Pancreas (tissue), 10 donors: ENCODE results near the gene SCMH1. TPM values are rescaled to one million over a fixed set of nuclear protein-coding genes. Genes with fewer than 3 reads are reported as not detected.
"Not testable (repeated sequence)": the region's sequence is repeated elsewhere in the genome, so short reads cannot be mapped to it uniquely, and the experiment has no call there.

ENCODE experiments used
- ATAC-seq, 4 donors: fragments of 200-7000 bp; cut with Tn5 transposase; one replicate each; pipeline versions ENCODE4 v1.8.0 to v1.9.1; 2020; ENCODE audit warnings: mild to moderate bottlenecking in 4 of 4, moderate library complexity in 4 of 4
- DNase-seq, 6 donors: peaks; one replicate each; pipeline ENCODE4 v3.0.0-alpha.2; 2020
- FAIRE-seq: peaks from 2 replicates; lab custom pipeline; 2012; peaks lifted over from hg19 to GRCh38; lab: Jason Lieb, UNC
- H3K27ac ChIP-seq, 4 donors: fragments of 200-600 bp; sonication (generic); 1 replicate in 3 of 4; 2 replicates in 1 of 4; pipeline versions ENCODE4 v1.5.0 to v1.8.0; 2020
- H3K27me3 ChIP-seq, 4 donors: fragments of 200-600 bp; one replicate each; pipeline ENCODE4 v1.8.0; 2021
- H3K36me3 ChIP-seq, 3 donors: fragments of 200-600 bp; sonication (generic) in 1 of 3; one replicate each; pipeline versions ENCODE4 v1.5.0 to v1.8.0; 2020 to 2021
- H3K4me1 ChIP-seq, 3 donors: fragments of 200-600 bp; one replicate each; pipeline ENCODE4 v1.8.0; 2021
- H3K4me3 ChIP-seq, 4 donors: fragments of 200-600 bp; sonication (generic) in 2 of 4; one replicate each; pipeline versions ENCODE4 v1.5.0 to v1.8.0; 2020 to 2021
- H3K9me3 ChIP-seq, 4 donors: fragments of 200-600 bp; one replicate each; pipeline ENCODE4 v1.8.0; 2021
- WGBS, 2 donors: extraction: QIAGEN DNeasy Blood & Tissue Kit; methylation state at CpG; one replicate each; pipeline ENCODE4 v1.1.7; 2013; 5-methylcytosine and 5-hydroxymethylcytosine counted together
- intact Hi-C, 3 donors: fragments of 100-400 bp; cut with DNase I; formaldehyde crosslinking; loops; one replicate each; pipeline versions ENCODE4 v1.11.1 to v1.14.2; 2022
- polyA plus RNA-seq, 2 donors: library from polyadenylated mRNA; stranded (reverse); fragments of 200-250 nt; gene quantifications; one replicate each; pipeline ENCODE4 v1.2.3, GENCODE V29; 2013
- total RNA-seq, 6 donors: library from RNA; stranded (reverse); fragmentation: NEBNext Ultra II Directional in 4 of 6; extraction: Animal tissue kit (Norgen Biotek cat#: 25700) in 4 of 6; gene quantifications; one replicate each; pipeline versions ENCODE4 v1.2.1 to v1.2.4, GENCODE V29; 2021 to 2023
- TF ChIP-seq, protein P1 (sequence below), 4 donors: fragments of 200-600 bp; sonication (generic) in 3 of 4; IDR thresholded peaks; one replicate each; pipeline versions ENCODE4 v1.5.0 to v1.8.0; 2021; ENCODE audit warnings: antibody characterized with exemption in 4 of 4
- donor health status: healthy with polysubstance abuse.
- donor health status: DM: no; HTN: no; CAD: no; lungs with moderate emphysema.
- donor health status: DM: no; HTN: no; CAD: no.
- donor health status: control.
- donor health status: control.
- donor health status: Bipolar disorder and iron deficiency.
- donor health status: DM: yes; HTN: yes; CAD: no.
- donor health status: DM: no; HTN: no; CAD: no.
- donor health status: DM: no; HTN: no; CAD: no.
- donor health status: DM: yes; HTN: yes; CAD: no.

Gene SCMH1
- total and polyA plus RNA-seq, 8 donors, result 24.5 to 41.9 (median 29.9) TPM

DNA sequence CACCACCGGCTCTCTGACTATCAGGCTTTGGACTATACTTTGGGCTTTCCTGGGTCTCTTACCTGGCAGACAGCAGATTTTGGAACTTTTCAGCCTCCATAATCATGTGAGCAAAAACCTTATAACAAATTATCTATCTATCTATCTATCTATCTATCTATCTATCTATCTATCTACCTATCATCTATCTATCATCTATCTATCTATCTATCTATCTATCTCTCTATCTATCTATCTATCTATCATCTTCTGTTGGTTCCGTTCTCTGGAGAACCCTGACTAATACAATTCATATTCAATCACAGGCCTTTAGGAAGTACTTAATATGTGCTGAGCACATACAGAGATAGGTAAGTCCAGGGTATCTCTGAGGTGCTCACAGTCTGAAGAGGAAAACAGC is 18.7 kb upstream of the SCMH1 start:
- ATAC-seq (no peak), FAIRE-seq (no peak), DNase-seq (no peak)
- Histone ChIP-seq H3K4me1 (no peaks in the 10 kb centered on the region), H3K36me3 (no peaks in the 10 kb centered on the region), H3K27me3 (no peaks in the 10 kb centered on the region), H3K9me3 (no peaks in the 10 kb centered on the region), H3K4me3 (no peak overlapping the region), H3K27ac (no peak overlapping the region)
- intact Hi-C loops, result no loop called here
- WGBS, 2 donors, result 94 to 99% methylated on average over 2 of the region's 2 CpGs
- TF ChIP-seq, protein P1, sequence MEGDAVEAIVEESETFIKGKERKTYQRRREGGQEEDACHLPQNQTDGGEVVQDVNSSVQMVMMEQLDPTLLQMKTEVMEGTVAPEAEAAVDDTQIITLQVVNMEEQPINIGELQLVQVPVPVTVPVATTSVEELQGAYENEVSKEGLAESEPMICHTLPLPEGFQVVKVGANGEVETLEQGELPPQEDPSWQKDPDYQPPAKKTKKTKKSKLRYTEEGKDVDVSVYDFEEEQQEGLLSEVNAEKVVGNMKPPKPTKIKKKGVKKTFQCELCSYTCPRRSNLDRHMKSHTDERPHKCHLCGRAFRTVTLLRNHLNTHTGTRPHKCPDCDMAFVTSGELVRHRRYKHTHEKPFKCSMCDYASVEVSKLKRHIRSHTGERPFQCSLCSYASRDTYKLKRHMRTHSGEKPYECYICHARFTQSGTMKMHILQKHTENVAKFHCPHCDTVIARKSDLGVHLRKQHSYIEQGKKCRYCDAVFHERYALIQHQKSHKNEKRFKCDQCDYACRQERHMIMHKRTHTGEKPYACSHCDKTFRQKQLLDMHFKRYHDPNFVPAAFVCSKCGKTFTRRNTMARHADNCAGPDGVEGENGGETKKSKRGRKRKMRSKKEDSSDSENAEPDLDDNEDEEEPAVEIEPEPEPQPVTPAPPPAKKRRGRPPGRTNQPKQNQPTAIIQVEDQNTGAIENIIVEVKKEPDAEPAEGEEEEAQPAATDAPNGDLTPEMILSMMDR (IDR thresholded peaks at IDR 0.05), result no peak

- Histone ChIP-seq H3K27me3 (no peaks in the 10 kb centered on the region), H3K4me3 (no peak overlapping the region), H3K27ac (no peak overlapping the region), H3K36me3 (no peaks in the 10 kb centered on the region), H3K4me1 (no peaks in the 10 kb centered on the region), H3K9me3 (no peaks in the 10 kb centered on the region)
- FAIRE-seq, result no peak
- intact Hi-C loops, result no loop called here
- TF ChIP-seq, protein P1 (IDR thresholded peaks at IDR 0.05), result no peak
- DNase-seq, result no peak
- WGBS, 2 donors, result 91 to 92% methylated on average over 3 of the region's 3 CpGs
- no peak for ATAC-seq
Observed at GRCh38 chr1:41259221-41259620, 17.1 kb upstream of the SCMH1 start.

DNA sequence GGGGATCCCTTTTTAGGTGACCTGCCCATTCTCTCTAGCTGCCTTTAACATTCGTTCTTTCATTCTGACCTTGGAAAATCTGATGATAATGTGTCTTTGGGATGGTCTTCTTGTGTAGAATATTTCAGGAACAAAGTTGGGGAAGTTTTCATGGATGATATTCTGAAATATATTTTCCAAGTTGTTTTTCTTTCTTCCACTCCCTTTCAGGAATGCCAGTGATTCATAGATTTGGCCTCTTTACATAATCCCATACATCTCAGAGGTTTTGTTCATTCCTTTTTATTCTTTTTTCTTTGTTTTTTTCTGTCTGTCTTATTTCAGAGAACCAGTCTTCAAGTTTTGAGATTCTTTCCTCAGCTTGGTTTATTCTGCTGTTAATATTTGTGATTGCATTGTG is 13.9 kb upstream of the SCMH1 start:
- DNase-seq (no peak), FAIRE-seq (no peak), ATAC-seq (no peak)
- Histone ChIP-seq H3K36me3 (no peaks in the 10 kb centered on the region), H3K4me1 (no peaks in the 10 kb centered on the region), H3K27me3 (no peaks in the 10 kb centered on the region), H3K27ac (no peak overlapping the region), H3K9me3 (no peaks in the 10 kb centered on the region), H3K4me3 (no peak overlapping the region)
- TF ChIP-seq, protein P1 (IDR thresholded peaks at IDR 0.05), result no peak
- WGBS, 2 donors, result 71 to 90% methylated on average over 1 of the region's 1 CpG
- intact Hi-C loops, result no loop called here

DNA sequence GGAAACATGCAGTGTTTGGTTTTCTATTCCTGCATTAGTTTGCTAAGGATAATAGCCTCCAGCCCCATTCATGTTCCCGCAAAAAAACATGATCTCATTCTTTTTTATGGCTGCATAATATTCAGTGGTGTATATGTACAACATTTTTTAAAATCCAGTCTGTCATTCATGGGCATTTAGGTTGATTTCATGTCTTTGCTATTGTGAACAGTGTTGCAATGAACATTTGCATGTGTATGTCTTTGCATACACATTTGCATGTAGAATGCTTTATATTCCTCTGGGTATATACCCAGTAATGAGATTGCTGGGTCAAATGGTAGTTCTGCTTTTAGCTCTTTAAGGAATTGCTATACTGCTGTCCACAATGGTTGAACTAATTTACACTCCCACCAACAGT is 9.0 kb upstream of the SCMH1 start:
- H3K4me3 ChIP-seq, H3K9me3 ChIP-seq, FAIRE-seq, H3K27ac ChIP-seq, H3K27me3 ChIP-seq, ATAC-seq, H3K4me1 ChIP-seq, DNase-seq, intact Hi-C loops, H3K36me3 ChIP-seq: not testable (repeated sequence)
- WGBS, 2 donors, result 95 to 96% methylated on average over 1 of the region's 1 CpG

GRCh38 chr1:41249319-41249718 is 7.2 kb upstream of the SCMH1 start:
- no peak for DNase-seq
- H3K27ac ChIP-seq, result no peak overlapping the region
- H3K36me3 ChIP-seq, result no peaks in the 10 kb centered on the region
- no peak for ATAC-seq
- H3K27me3 ChIP-seq, result no peaks in the 10 kb centered on the region
- TF ChIP-seq, protein P1 (IDR thresholded peaks at IDR 0.05), result no peak
- intact Hi-C loops, result no loop called here
- H3K9me3 ChIP-seq, result no peaks in the 10 kb centered on the region
- H3K4me1 ChIP-seq, result peaks cover 0 to 4% (median 0%) of the 10 kb centered on the region in 3 donors
- 82 to 84% methylated on average over 5 of the region's 5 CpGs for WGBS, 2 donors
- no peak for FAIRE-seq
- no peak overlapping the region for H3K4me3 ChIP-seq
